Measurements from ENCODE around the gene OSBPL7. TPM values are rescaled to one million over a fixed set of nuclear protein-coding genes. Genes with fewer than 3 reads are reported as not detected.

OSBPL7 gene
- total and polyA plus RNA-seq, 2 of the 13 experiments (the other 11 are each of a cell fraction or from before 2014, with no cell fraction given), result 4.7 to 6.6 TPM

DNA sequence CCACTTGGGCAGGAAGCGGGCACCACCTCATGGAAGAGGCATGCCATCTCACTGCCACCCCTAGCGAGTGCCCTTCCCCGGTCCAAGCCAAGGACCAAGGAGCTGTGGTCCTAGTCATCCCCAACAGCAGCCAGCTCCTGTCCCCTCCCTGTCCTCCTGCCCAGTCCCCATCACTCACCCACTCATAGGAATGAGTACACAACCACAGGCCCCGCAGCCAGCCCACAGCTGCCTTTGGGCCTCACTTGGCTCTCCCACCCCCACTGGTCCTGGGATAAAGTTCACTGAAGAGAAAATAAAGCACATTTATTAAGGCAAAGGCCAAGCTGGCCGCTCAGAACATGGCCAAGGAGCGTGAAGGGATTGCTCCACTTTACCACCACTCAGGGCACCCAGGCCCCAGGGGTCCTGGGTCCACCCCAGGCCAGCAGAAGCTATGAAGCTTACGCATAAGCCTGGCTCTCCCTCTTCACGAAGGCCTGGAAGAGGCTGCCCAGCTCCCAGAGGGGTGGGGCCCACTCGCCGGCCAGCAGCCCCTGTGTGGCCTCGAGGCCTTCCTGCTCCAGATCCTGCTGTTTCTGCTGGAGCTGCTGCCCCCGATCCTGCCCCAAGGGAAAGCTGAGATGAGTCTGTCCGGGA is 15.9 kb upstream of the OSBPL7 start (continued):
- TF ChIP-seq CSRNP1 (CRISPR knock-in tag; IDR thresholded peaks at IDR 0.05), result no peak
- TF ChIP-seq MTA1 (CRISPR knock-in tag; IDR thresholded peaks at IDR 0.05; ENCODE audit: borderline replicate concordance), result 0 out of 2 replicates have a peak, but pooled peaks have one; percentile 35
- TF ChIP-seq ZNF543 (CRISPR knock-in tag; IDR thresholded peaks at IDR 0.05), result no peak
- TF ChIP-seq SMAD3 (CRISPR knock-in tag; IDR thresholded peaks at IDR 0.05), result no peak
- TF ChIP-seq SMYD3 (CRISPR knock-in tag; IDR thresholded peaks at IDR 0.05), result no peak
- TF ChIP-seq, protein P1, sequence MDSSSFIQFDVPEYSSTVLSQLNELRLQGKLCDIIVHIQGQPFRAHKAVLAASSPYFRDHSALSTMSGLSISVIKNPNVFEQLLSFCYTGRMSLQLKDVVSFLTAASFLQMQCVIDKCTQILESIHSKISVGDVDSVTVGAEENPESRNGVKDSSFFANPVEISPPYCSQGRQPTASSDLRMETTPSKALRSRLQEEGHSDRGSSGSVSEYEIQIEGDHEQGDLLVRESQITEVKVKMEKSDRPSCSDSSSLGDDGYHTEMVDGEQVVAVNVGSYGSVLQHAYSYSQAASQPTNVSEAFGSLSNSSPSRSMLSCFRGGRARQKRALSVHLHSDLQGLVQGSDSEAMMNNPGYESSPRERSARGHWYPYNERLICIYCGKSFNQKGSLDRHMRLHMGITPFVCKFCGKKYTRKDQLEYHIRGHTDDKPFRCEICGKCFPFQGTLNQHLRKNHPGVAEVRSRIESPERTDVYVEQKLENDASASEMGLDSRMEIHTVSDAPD (CRISPR knock-in tag; IDR thresholded peaks at IDR 0.05), result no peak
- no peak for TF ChIP-seq ZBTB38 (CRISPR knock-in tag; IDR thresholded peaks at IDR 0.05)
- no peak for TF ChIP-seq MIXL1 (CRISPR knock-in tag; IDR thresholded peaks at IDR 0.05)
- TF ChIP-seq, protein P2, sequence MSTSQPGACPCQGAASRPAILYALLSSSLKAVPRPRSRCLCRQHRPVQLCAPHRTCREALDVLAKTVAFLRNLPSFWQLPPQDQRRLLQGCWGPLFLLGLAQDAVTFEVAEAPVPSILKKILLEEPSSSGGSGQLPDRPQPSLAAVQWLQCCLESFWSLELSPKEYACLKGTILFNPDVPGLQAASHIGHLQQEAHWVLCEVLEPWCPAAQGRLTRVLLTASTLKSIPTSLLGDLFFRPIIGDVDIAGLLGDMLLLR (CRISPR knock-in tag; IDR thresholded peaks at IDR 0.05), result peak; percentile 45; the same call in 1 of the 2 replicates
- TF ChIP-seq FOXA1 (IDR thresholded peaks at IDR 0.05), result no peak
- TF ChIP-seq FOXA1 (CRISPR knock-in tag; IDR thresholded peaks at IDR 0.05), result peak; percentile 17; the same call in 1 of the 2 replicates
- no peak for TF ChIP-seq DNMT1 (CRISPR knock-in tag; IDR thresholded peaks at IDR 0.05)

All from HepG2 (cell line).